ENCODE results near the gene WDR1. TPM values are rescaled to one million over a fixed set of nuclear protein-coding genes. Genes with fewer than 3 reads are reported as not detected.

Gene WDR1
- polyA plus RNA-seq, 1 of the 3 experiments (the other 2 are of a cell fraction), result 310 TPM

DNA sequence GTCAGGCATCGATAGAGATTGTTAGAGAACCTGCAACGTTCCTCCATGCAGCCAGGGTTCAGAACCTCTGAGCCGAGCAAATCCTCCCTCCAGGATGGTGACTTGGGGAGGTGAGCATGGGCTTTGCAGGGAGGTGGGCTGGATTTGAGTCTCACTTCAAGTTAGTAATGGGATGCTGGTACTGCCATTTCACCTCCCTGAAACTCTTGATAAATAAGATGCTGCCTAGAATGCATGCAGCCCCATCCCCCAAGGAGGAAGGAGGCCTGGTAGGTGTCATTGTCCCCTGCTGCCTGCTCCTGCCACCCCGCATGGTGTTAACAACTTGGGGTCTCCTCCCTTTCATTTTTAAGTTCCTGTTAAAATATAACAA is 59.6 kb downstream of the WDR1 start:
- H4K20me1 ChIP-seq (ENCODE audit: insufficient read depth), result no peaks in the 10 kb centered on the region
- no peak overlapping the region for H3K9ac ChIP-seq
- H3K27ac ChIP-seq (ENCODE audit: low read depth in 2 of 2, low read length in 1 of 2), result no peak overlapping the region
- H3K4me3 ChIP-seq (ENCODE audit: low read depth in 2 of 2, low read length in 1 of 2), result no peak overlapping the region
- WGBS (ENCODE audit: low lambda C conversion rate), result 63% methylated on average over 4 of the region's 4 CpGs
- H3K79me2 ChIP-seq (ENCODE audit: insufficient read depth), result no peaks in the 10 kb centered on the region
- H3K4me2 ChIP-seq, result no peak overlapping the region
- no peaks in the 10 kb centered on the region for H3K9me2 ChIP-seq
- H3K4me1 ChIP-seq (ENCODE audit: control insufficient read depth in 1 of 2, insufficient read depth in 2 of 2, low read depth in 1 of 2, low read length in 1 of 2), result no peaks in the 10 kb centered on the region
- ChIA-PET POLR2A (no interaction called here), CTCF (no interaction called here)
- H3K36me3 ChIP-seq (replicated peaks in 1 of 2; ENCODE audit: control insufficient read depth in 1 of 2, insufficient read depth in 2 of 2, low read length in 1 of 2), result no peaks in the 10 kb centered on the region
- H3K27me3 ChIP-seq (ENCODE audit: insufficient read depth), result no peaks in the 10 kb centered on the region
- TF ChIP-seq, protein P1, sequence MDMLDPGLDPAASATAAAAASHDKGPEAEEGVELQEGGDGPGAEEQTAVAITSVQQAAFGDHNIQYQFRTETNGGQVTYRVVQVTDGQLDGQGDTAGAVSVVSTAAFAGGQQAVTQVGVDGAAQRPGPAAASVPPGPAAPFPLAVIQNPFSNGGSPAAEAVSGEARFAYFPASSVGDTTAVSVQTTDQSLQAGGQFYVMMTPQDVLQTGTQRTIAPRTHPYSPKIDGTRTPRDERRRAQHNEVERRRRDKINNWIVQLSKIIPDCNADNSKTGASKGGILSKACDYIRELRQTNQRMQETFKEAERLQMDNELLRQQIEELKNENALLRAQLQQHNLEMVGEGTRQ (IDR thresholded peaks at IDR 0.05; ENCODE audit: borderline replicate concordance, low read depth, low read length), result no peak
- no peak for TF ChIP-seq YY1 (IDR thresholded peaks at IDR 0.05; ENCODE audit: low read depth)
- TF ChIP-seq POLR2AphosphoS5 (IDR thresholded peaks at IDR 0.05; ENCODE audit: low read depth, low read length), result no peak
- no peak for TF ChIP-seq EP300 (IDR thresholded peaks at IDR 0.05; ENCODE audit: borderline replicate concordance in 1 of 2, low read depth in 1 of 2, low read length in 1 of 2)
- TF ChIP-seq, protein P2, sequence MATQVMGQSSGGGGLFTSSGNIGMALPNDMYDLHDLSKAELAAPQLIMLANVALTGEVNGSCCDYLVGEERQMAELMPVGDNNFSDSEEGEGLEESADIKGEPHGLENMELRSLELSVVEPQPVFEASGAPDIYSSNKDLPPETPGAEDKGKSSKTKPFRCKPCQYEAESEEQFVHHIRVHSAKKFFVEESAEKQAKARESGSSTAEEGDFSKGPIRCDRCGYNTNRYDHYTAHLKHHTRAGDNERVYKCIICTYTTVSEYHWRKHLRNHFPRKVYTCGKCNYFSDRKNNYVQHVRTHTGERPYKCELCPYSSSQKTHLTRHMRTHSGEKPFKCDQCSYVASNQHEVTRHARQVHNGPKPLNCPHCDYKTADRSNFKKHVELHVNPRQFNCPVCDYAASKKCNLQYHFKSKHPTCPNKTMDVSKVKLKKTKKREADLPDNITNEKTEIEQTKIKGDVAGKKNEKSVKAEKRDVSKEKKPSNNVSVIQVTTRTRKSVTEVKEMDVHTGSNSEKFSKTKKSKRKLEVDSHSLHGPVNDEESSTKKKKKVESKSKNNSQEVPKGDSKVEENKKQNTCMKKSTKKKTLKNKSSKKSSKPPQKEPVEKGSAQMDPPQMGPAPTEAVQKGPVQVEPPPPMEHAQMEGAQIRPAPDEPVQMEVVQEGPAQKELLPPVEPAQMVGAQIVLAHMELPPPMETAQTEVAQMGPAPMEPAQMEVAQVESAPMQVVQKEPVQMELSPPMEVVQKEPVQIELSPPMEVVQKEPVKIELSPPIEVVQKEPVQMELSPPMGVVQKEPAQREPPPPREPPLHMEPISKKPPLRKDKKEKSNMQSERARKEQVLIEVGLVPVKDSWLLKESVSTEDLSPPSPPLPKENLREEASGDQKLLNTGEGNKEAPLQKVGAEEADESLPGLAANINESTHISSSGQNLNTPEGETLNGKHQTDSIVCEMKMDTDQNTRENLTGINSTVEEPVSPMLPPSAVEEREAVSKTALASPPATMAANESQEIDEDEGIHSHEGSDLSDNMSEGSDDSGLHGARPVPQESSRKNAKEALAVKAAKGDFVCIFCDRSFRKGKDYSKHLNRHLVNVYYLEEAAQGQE (IDR thresholded peaks at IDR 0.05; ENCODE audit: low read depth, low read length), result no peak
- no peak for TF ChIP-seq RCOR1 (IDR thresholded peaks at IDR 0.05; ENCODE audit: low read length)
- no peak for TF ChIP-seq FOSL2 (IDR thresholded peaks at IDR 0.05; ENCODE audit: borderline replicate concordance, low read depth)
- TF ChIP-seq TAF1 (IDR thresholded peaks at IDR 0.05; ENCODE audit: borderline replicate concordance, low read depth, low read length), result no peak
- TF ChIP-seq GABPA (IDR thresholded peaks at IDR 0.05; ENCODE audit: low read depth), result no peak
- TF ChIP-seq, protein P3, sequence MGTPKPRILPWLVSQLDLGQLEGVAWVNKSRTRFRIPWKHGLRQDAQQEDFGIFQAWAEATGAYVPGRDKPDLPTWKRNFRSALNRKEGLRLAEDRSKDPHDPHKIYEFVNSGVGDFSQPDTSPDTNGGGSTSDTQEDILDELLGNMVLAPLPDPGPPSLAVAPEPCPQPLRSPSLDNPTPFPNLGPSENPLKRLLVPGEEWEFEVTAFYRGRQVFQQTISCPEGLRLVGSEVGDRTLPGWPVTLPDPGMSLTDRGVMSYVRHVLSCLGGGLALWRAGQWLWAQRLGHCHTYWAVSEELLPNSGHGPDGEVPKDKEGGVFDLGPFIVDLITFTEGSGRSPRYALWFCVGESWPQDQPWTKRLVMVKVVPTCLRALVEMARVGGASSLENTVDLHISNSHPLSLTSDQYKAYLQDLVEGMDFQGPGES (IDR thresholded peaks at IDR 0.05; ENCODE audit: low read depth, low read length), result no peak
- TF ChIP-seq, protein P4, sequence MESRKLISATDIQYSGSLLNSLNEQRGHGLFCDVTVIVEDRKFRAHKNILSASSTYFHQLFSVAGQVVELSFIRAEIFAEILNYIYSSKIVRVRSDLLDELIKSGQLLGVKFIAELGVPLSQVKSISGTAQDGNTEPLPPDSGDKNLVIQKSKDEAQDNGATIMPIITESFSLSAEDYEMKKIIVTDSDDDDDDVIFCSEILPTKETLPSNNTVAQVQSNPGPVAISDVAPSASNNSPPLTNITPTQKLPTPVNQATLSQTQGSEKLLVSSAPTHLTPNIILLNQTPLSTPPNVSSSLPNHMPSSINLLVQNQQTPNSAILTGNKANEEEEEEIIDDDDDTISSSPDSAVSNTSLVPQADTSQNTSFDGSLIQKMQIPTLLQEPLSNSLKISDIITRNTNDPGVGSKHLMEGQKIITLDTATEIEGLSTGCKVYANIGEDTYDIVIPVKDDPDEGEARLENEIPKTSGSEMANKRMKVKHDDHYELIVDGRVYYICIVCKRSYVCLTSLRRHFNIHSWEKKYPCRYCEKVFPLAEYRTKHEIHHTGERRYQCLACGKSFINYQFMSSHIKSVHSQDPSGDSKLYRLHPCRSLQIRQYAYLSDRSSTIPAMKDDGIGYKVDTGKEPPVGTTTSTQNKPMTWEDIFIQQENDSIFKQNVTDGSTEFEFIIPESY (IDR thresholded peaks at IDR 0.05; ENCODE audit: borderline replicate concordance, low read depth), result no peak
- TF ChIP-seq NFIC (IDR thresholded peaks at IDR 0.05; ENCODE audit: borderline replicate concordance), result no peak
- TF ChIP-seq JUND (IDR thresholded peaks at IDR 0.05), result no peak
- no peak for TF ChIP-seq EZH2phosphoT487 (IDR thresholded peaks at IDR 0.05; ENCODE audit: borderline replicate concordance, low read depth)
- no peak for TF ChIP-seq RAD21 (IDR thresholded peaks at IDR 0.05; ENCODE audit: low read length)
- H3K9me3 ChIP-seq, result no peaks in the 10 kb centered on the region
- H3F3A ChIP-seq (replicated peaks; ENCODE audit: insufficient read depth), result no peaks in the 10 kb centered on the region
- no peak overlapping the region for H2AFZ ChIP-seq (ENCODE audit: low read depth)
- DNase-seq, result no peak

Measured in SK-N-SH (cell line).